CD4-positive, alpha-beta T cell treated with Interleukin-10 for 1 hour (primary cell): ENCODE data around the gene DBNDD1.
"Not testable (repeated sequence)": the region's sequence is repeated elsewhere in the genome, so short reads cannot be mapped to it uniquely, and the experiment has no call there.

ENCODE experiments used
- DNase-seq: peaks from one replicate; pipeline ENCODE4 v3.0.0-alpha.2; 2020

Gene DBNDD1

DNA sequence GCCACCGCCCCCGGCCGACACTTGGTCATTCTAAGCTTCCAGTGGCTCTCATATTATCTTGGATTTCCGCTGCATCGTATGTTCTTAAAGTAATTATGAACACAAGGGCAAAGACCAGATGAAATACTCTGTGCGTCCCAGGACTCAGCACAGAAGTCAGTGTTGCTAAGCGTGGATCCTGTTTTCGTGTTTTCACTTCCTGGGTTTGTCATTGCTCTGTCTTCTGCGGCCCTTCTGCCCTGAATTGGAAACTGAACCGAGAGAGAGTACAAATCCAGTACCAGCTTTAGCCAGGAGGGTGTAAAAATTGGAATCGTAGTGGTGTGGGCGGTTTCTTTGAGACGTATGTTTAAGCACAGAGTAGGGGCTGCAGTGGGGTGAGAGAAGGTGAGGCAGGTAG, 32.7 kb downstream of the DBNDD1 start:
- no peak for DNase-seq

DNA sequence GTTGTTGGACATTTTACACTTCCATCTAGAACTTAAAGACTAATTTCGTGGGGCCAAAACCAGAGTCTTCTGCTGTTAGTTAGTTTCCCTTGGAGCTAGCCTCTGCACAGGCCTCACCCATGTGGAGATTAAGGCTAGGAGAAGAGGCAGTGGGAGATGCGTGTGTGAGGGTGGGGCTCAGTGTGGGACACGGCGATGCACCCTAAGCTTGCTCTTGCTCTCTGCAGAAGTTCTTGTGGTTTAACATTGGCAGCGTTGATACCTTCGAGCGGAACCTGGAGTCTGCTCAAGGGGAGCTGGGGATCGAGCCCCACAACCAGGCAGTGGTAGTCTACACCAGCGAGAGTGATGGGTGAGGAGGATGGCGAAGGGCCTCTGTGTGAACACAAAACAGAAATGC, 34.0 kb downstream of the DBNDD1 start:
- DNase-seq: no peak

DNA sequence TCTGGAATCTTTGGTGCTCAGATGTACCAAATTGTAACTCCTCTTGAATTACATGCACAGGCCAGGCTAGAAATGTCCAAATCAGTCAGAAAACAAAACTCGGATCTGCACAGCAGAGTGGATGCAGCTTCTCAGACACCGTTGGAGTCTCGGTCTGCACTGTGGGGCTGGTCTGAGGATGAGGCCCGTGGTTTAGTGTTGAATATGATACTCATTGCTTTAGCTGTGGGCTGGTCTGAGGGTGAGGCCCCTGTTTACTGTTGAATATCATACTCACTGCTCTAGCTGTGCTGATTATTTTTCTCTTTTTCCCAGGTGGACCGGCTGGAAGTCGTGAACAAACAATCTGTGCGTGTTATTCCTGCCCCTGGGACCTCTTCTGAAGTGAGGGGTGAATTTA, 35.0 kb downstream of the DBNDD1 start:
- DNase-seq: no peak

DNA sequence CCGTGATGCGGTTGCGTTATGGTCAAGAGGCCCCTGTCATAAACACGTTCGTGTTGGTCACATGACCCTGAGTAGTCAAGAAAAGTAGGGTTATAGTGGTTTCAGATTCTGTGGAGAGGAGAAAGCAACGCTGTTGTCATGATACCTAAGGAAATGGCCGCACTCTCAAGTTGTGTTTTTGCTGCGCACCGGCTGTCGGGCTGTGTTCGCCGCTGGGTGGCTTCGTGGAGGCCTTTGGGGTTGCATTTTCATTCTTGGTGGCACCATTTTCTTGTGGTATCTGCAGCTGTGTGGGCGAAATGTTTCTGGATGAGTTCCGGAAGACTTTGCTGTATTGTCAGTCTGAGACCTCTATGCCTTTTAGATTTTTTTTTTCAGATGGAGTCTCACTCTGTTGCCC, 35.7 kb downstream of the DBNDD1 start:
- no peak for DNase-seq

DNA sequence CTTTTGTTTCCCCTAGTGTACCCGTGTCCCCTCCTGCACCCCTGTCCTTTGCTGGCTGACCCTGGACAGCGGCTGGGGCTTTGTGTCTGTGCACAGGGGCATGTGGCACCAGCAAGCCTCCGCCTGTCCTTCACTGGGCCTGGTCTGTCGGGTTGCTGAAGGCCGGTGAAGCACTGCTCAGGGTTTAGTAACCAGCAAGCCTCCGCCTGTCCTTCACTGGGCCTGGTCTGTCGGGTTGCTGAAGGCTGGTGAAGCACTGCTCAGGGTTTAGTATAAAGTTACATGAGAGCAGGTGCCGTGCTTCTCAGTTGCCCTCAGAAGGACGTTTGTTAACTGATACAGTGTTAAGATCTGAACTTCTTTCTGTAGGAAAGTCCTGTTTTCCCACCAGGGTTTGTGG, 36.9 kb downstream of the DBNDD1 start:
- DNase-seq: no peak

DNA sequence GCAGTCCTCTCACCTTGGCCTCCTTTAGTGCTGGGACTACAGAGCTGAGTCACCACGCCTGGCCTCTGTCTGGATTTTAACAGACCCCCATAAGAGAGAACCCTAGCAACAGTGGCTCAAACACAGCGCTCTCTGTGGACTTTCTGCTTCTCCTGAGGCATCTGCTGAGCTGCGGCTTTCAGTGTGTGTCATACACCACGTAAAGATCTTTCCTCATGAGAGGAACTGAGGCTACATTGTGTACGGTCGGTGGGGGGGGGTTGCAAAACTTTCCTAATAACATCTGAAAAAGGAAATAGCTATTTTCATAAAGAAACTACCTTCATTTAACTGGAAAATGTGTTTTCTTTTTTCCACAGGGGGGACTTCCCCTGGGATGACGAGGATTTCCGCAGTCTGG, 37.8 kb downstream of the DBNDD1 start:
- no peak for DNase-seq

DNA sequence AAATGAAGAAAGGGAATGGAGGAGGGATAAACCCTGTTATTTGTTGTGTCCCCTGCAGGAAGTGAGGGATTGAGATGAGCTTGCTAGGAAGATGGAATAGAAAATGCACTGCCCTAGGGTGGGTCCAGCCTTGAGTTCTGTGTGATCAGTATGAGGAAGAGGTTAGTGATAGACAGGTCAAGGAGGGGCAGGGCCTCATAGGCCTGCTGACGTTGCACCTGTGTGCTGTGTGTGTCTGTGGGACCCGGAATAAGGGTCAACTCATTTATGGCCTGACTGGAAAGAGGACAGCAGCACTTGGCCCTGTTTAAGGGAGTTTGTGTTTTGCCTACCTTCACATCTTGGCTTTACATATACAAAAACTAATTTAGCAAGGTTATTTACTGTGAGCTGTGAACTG, 44.4 kb downstream of the DBNDD1 start:
- DNase-seq: no peak

DNA sequence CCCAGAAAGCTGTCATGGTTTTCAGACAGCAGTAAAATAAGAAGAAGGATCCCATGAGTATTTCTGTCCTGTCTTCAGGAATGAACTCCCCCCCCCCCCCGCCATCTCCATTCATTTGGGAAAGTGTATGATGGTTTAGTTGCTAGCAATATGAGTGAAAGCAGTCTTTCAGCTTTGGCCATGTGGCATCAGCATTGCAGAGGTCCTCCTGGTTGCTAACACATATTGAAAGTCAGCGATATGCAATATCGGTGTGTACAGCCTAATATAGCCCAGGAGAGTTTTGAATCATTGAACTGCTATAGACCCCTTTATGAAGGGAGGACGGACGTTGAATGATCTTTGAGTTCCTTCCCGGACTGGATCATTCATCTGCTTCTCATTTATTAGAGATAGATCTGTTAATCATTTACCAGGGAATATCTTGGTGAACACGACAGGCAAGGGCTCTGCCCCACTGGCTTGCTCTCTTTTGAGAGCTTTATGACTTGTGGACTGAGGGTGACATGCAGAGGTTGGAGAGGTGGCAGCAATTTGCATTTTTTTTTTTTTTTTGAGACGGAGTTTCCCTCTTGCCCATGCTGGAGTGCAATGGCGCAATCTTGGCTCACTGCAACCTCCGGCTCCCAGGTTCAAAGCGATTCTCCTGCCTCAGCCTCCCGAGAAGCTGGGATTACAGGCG, 45.5 kb downstream of the DBNDD1 start:
- DNase-seq: no peak

DNA sequence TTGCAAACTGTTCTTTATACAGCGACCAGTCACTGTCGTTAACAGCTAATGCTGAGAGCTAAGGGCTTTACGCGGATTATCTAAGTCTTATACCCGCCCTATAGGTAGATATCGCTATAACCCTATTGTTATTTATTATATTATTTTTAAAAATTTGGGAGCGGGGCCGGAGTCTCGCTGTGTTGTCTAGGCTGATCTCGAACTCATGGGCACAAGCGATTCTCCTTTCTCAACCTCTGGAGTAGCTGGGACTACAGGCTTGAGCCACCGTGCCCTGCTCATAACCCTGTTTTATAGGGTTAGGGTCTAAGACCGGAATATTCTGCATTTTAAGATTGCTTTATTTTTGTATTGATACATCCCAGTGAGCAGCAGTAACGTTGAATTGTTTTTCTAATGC, 46.0 kb downstream of the DBNDD1 start:
- DNase-seq: no peak

DNA sequence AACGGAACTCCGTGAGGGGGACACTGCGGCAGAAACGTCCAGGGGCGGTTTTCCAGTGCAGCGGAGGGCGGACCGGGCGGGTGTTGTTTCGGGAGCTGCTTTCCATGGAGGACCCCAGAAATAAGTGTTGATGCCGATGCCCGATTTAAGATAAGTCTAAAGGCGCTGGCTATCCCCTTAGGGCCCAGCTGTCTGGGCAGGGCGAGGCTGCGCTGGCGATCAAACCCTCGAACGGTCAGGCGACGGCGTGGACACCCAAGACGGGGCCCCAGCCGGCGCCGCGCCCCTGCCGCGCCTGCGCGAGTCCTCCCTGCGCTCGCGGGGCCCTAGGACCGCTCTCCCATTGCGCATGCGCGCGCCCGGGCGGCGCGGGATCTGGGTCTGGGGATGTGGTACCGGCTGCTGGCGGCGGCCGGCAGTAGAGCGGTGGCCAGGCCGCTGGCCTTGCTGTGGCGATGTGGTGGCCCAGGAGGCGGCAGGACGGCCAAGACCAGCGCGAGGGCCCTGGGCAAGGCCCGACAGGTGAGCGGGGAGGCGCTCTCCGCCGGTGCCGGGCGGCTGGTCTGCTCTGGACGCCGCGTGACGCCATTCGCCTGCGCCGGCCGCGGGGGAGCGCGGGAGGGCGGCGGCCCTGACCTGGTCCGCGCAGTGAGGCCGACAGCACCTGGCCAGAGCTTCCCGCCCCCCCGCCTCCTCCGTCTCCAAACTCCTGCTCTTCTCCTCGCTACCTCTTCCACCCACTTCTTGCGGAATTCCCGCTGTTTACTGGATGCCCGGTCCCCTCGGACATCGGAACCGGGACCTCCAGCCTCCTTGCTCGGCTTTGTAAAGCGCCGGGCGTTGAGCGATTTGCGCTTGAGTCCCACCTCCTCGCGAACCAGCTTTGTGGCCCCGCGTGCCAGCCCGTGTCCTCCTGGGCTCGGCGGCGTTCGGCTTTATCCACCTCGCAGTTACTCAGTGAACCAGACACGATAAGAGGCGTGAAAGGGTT, 46.7 kb downstream of the DBNDD1 start:
- DNase-seq: peak; percentile 93

DNA sequence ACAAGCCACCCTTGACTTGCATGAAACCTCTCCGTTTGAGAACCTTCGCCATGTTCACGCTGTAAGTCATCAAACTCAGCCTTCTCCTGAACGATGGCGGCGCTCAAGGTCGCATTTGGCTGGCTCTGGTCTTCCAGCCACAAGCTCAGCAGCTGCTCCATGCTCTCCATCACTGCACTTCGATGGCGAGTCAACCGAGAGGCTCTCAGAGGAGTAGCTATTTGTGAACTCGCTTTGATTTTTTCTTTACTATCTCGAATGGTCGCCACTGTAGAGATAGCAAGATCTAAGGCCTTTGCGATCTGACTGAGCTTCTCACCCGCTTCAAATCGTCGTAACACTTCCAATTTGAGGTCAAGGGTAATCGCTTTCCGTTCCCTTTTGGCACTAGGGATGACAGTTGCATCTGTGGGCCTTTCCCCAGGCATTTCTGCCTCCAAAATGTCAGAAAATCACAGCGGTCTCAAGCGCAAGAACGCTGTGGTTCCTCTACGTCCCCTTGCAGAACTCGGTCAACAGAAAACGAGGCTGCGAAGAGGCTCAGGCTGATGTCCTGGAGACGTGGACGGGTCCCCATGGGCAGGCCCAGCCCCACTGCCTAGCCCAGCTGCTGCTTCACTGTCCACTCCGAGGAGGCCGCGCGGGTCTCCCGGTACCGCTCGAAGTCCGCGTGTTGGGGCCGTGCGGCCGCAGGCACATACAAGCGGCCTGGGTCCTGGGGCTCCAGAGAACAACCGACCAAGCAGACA, 47.6 kb downstream of the DBNDD1 start:
- no peak for DNase-seq

DNA sequence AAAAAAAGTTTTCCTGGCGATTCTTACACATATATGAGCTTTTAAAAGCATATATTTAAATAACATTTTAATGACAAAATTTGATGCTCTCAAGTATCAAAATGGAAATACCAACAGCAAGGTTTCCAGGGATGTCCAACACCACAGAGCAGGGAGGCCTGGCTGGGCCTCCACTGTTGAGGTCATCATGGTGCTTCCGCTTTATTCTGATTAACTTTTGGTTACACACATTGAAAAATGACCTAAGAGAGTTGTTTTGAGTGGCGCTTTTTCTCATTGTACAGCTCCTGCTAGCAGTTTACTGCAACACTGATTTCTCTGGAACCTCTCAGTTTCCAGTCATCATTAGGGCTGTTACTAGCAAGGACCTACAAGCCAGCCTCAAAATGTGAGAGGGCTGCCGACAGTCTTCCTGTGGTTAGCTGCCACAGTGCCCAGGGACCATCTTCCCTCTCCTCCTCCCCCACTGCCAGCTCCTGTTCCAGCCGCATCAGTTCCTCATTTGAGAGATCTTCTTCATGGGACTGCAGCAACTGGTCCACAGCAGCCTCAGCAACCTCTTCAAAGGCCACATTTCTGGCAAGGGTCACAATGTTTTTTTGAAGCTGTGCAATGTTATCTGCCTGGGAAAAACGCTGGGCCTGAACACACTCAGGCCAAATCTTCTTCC, 49.4 kb downstream of the DBNDD1 start:
- DNase-seq: no peak

DNA sequence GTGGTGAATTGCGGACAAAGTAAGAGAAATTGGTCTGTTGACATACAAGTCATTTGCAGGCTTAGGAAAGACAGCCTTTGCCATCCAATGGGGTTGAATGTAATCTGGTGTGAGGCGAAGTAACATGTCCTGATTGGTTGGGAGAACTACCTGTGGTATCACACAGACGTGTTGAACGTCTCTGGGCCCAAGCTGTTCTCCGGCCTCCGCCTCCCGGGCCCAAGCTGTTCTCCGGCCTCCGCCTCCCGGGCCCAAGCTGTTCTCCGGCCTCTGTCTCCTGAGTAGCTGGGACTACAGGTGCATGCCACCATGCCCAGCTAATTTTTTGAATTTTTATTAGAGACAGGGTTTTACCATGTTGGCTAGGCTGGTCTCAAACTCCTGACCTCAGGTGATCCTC, 51.2 kb downstream of the DBNDD1 start:
- DNase-seq: not testable (repeated sequence)

DNA sequence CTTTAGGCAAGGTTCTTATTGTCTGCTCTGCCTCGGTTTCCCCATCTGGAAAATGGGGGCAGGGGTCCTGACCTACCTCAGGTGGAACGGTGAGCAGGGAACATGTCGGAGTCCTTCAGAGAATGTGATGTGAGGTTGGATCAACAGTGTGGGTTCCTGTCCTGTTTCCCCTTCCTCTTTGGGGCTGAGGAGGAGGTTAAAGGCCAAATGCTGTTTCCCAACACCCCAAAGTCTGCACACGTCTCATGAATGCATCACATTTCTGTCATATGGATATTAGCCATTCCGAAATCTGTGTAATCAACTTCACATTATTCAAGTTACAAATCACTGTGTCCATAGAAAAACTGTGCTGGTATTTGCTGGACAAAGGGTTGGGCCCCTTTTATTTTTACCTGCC, 51.8 kb downstream of the DBNDD1 start:
- DNase-seq: not testable (repeated sequence)

DNA sequence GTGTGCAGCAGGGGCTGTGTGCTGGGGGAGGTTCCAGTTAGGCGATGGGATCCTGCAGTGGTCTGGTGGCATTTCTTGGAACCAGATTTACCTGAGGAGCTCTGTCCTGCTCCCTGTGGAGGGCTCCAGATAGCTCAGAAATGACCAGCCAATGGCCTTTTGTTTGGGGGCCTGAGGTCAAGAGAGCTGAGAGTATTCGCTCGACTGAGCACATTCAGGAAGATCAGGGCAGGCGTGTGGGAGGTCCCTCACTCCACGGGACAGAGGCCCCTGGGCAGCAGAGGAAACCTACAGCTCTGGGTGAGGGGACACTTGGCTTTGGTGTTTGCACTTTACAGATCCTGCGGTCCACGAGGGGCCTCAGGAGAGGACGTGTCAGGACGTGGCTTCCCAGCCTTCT, 52.5 kb downstream of the DBNDD1 start:
- no peak for DNase-seq

DNA sequence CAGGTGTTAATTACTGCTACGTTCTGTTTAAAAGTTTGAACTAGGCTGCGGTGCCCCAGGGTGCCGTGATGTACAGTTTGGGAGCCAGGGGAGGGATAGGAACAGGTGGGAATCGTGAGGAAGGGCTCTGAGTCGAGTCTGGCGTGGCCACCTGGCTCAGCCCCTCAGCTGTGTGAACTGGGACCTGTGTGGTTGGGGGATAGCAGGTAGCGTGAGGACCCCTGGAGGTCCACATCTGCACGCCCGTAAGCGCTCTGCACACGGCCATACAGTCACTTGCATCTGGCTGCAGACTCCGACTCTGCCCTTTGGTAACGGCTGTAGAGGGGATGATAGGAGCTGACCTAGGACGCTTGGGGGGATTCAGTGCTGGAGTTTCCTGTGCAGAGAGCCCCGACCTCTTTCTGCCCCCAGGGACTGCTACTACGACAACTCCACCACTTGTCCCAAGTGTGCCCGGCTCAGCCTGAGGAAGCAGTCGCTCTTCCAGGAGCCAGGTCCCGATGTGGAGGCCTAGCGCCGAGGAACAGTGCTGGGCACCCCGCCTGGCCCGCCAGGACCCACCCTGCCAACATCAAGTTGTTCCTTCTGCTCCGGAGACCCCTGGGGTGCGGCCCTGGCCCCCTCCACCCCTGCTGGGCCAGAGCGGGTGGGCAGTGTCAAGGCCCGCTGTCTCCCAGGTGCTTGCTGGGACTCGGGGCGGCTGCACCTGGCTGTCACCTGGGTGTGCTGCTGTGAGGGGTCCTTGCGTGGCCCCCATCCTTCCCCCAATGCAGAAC, 53.6 kb downstream of the DBNDD1 start:
- DNase-seq: no peak

DNA sequence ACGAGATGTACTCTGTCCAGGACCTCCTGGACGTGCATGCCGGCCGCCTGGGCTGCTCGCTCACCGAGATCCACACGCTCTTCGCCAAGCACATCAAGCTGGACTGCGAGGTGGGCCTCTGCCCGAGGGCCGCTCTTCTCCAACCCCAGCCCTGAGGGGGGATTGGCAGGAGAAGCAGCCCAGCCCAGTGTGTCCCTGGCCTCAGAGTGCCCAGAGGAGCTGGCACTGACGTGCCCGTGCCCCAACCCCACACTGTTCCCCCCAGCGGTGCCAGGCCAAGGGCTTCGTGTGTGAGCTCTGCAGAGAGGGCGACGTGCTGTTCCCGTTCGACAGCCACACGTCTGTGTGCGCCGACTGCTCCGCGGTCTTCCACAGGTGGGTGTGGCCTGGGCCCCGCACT, 55.1 kb downstream of the DBNDD1 start:
- DNase-seq: no peak

DNA sequence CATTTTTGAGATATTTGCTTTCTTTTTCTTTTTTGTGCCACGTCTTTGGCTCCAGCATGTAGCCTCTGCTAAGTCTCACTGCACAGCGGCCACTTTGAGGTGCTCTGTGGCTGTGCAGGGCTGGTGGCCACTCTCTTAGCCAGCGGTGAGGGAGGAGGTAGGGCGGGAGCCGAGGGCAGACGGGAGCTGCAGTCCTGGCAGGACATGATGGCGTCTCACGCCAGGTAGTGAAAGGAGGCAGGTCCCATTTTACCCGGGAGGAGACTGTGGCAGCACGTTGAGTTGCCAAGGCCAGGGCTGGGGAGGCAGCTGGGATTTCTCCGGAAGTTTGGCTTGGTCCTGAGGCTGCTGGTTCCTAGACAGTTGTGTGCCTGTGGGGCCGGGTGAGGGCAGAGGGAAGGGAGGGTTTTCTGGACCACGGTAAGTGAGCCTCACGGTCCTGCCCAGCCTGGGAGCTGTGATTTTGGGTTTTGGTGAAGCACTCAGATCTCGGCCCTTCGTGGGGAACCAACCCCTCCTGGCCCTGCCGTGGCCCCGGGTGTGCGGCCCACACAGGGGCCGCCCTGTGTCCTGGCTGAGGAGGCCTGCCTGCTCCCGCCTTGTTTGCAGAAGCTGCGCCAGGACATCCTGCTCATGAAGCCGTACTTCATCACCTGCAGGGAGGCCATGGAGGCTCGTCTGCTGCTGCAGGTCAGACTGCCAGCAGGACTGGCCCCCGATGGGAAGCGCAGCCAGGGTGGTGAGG, 56.3 kb downstream of the DBNDD1 start:
- DNase-seq: no peak

DNA sequence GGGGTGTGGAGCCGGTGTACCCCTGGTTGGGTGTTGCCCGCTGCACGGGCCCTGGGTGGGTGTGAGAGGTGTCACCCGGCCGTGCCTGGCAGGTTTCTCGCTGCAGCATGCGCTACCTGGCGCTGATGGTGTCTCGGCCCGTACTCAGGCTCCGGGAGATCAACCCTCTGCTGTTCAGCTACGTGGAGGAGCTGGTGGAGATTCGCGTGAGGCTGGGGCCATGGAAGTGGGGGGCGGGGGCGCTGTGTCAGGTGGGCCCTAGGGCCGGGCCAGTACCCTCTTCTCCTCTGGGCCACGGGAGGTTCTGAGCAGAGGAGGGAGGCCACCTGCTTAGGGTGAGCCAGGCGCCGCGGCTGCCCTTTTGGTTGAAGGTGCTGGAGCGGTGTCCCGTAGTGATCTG, 57.3 kb downstream of the DBNDD1 start:
- no peak for DNase-seq

DNA sequence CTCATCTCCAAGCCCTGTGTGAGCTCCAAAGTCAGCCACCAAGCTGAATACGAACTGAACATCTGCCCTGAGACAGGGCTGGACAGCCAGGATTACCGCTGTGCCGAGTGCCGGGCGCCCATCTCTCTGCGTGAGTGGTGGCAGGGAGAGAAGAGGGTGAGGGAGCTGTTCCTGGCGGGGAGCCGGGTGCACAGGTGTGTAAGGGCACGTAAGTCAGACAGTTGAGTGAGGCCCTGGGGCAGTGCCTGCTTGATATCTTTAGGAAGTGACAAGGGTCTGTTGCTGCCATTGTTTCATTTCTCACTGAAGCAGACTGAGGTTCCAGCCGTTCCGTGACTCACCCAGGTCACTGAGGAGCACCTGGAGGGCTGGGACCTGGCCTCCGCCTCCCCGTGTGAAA, 58.3 kb downstream of the DBNDD1 start:
- no peak for DNase-seq

DNA sequence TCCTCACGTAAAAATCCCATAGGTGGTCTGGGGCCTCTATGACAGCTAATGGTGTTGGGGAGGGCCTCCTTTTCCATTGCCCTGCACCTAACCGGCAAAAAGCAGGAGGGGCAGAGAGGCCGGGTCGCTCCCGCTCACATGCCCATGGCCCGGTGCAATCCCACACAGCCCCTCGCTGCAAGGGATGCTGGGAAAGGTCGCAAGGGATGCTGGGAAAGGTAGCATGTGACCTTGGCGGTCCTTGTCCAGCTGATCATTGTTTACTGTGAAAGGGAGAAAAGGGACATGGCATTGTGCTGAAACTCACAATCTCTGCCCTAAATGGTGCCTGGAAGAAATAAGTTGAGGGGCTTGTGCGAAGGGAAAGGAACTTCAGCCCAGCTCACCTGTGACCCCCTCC, 60.7 kb downstream of the DBNDD1 start:
- no peak for DNase-seq
